Stimulated activated CD4-positive, alpha-beta T cell treated with anti-CD3 and anti-CD28 coated beads, Interleukin-1b, Interleukin-23, amount 100 ng/mL, for 48 hours (primary cell): ENCODE data around the gene PIP5K1B.

Source experiments
- DNase-seq: peaks from one replicate; pipeline ENCODE4 v3.0.0-alpha.2; 2020

The PIP5K1B gene

DNA sequence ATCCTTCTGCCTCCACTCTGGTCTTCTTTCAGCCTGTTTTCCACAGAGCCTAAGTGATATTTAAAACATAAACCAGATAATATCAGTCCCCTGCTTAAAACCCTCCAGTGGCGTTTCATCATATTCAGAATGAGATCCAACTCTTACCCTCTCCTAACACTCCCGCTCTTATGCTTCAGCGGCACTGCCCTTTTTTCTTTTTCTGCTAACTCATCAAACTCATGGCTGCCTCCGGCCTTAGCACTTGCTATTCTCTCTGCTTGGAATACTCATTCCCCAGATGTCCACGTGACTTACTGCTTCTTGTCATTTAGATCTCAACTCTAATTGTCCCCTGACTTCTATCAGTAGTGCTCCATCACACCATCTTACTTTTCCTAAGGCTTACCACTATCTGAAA lies 73.6 kb downstream of the PIP5K1B start:
- DNase-seq: no peak

DNA sequence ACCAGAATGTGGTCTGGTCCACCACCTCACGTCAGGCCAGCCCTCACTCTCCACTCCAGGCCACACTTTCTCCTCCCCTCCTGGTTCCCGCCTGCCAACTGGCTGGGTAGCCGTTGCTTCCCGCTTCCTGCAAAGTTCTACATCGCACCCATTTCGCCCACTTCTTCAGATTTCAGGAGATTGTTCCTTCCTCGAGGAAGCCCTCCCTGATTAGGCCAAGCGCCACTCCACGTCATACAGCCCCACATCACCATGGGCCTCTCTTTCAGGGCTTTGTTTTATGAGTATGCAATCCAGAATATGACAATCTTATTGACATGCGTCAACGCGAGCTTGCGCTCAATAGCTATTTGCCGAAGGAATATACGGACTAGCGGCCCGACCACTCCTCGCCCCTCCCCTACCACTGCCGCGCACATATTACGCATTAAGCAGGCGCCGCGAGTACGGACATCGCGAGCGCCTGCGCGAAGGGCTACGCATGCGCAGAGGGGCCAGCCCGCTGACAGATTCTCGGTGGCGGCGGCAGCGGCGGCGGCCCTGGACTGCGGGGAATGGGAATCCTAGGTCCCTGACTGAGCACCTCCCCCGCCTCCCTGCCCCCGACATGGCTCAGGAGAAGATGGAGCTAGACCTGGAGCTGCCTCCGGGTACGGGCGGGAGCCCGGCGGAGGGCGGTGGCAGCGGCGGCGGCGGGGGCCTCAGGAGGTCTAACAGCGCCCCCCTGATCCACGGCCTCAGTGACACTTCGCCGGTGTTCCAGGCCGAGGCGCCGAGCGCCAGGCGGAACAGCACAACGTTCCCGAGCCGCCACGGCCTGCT lies 74.7 kb downstream of the PIP5K1B start:
- DNase-seq: peak; percentile 93

GRCh38 chr9:68780380-68780712 lies 75.3 kb downstream of the PIP5K1B start:
- DNase-seq: no peak

DNA sequence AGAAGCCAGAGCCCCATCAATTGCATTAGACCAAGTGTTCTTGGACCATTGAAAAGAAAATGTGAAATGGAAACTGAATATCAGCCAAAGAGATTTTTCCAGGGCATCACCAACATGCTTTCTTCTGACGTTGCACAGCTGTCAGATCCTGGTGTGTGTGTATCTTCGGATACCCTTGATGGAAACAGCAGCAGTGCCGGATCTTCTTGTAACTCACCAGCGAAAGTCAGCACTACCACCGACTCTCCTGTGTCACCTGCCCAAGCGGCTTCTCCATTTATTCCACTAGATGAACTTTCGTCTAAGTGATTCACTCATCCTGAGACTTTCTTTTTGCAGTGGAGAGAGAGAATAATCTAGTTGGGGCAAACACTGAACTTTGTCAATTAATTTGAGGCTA lies 75.7 kb downstream of the PIP5K1B start:
- peak; percentile 18 for DNase-seq

GRCh38 chr9:68781928-68782327 lies 76.9 kb downstream of the PIP5K1B start:
- DNase-seq: no peak

- DNase-seq: no peak
These were observed 77.5 kb downstream of the PIP5K1B start for GRCh38 chr9:68782546-68782945.

DNA sequence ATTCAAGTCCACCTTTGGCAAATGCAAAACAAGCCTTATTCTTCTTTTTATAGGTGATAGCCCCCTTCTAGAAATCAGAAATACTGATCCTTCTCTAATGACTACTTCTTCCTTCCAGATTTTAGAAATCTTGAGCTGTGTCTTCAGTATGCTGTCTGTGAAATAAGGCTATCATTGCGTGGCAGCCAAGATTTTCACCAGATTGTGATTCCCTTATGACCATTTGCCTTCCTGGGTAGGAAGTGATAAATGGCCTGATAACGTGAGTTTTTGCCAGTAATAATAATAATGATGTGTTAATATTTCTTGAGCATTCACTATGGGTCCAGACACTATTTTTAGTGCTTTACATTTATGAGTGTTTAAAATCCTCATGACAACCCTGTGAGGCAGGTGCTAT lies 80.9 kb downstream of the PIP5K1B start:
- DNase-seq: no peak

DNA sequence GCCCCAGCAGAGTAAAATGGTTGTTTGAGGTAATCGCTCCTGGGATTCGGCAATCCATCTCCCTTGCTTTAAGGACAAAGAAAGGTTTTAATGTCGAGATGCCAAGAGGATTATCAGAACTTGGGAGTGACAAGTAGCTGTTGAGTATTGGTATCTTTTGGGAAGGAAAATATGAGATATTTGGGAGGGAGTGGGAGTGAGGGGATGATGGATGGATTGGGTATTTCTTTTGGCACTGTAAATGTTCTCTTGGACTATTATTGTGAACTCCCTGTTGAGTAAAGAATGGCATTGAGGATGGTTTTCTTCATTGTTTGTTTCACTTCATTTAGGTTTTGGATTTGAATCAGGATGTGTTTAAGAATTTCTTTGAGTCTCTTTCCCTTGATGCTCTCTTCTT lies 86.1 kb downstream of the PIP5K1B start:
- DNase-seq: no peak

GRCh38 chr9:68793605-68794343 lies 88.7 kb downstream of the PIP5K1B start:
- DNase-seq: no peak

DNA sequence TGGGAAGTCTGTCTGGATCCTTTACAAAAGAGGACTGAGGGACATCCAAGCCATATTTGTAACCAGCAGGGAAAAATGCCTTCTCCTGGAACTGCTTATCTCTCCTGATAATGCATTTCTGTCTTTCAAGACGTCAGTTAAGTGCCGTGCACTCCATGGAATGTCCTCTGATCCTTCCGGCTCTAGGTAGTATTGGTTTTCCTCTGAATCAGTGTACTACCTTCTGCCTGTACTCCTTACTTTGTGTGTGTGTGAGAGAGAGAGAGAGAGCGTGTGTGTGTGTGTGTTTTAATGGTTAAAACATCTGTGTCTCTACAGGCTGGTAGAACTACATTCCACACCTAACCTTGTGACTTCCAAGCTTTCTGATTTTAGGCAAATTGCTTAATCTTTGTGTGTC lies 89.9 kb downstream of the PIP5K1B start:
- DNase-seq: no peak

DNA sequence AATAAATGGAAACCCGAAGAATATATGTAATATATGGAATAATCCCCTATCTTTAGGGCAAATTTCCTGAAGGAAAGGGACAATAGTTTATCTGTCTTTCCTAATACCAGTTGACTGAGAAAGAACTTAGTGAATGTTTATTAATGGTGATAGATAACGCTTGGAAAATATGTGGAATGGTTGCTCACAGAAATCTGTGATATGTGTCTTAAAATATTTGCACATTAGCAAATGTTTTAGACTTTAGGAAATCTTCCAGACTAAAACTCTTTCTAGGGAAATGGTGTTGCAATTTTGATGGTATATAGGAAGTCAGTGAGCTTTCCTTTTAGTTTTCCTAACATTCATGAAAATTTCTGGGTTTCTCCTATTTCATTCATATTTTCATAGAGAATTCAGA lies 90.4 kb downstream of the PIP5K1B start:
- no peak for DNase-seq

DNA sequence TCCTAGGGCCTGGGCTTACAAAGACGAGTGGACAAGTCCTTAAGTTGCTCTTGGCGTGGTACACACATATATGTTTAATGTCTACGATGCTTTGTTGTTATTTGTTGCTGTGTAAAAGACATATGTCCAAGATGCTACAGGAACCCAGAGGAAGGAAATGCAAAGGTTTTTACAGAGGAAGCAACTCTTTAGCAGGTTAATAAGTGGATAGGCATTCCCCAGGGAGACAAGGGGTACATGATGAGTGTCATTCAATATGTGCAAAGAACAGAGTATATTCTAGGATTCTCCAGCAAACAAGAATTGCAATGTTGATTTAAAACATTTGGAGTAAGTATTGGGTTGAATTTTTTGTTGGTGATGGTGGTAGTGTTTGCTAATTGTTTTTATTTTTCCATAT lies 92.1 kb downstream of the PIP5K1B start:
- no peak for DNase-seq

DNA sequence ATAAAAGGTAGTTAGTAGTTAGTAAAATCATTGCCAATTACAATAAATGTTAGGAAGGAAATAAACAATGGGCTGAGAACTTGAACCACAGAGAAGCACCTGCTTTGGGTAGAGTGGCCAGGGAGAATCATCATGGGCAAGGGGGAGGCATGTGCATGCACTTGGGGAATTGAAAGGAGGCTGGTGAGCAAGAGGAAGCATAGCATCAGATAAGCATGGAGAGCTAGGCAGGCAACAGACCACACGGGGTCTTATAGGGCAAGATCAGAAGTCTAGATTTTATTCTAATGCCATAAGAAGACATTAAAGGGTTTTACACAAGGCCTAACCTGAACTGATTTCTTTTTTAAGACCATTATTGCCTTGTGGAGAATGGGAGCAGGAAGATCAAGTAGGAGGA lies 93.4 kb downstream of the PIP5K1B start:
- DNase-seq: no peak

- no peak for DNase-seq
These were observed 95.8 kb downstream of the PIP5K1B start for GRCh38 chr9:68800836-68801235.

GRCh38 chr9:68802525-68803015 lies 97.5 kb downstream of the PIP5K1B start:
- peak; percentile 62 for DNase-seq

DNA sequence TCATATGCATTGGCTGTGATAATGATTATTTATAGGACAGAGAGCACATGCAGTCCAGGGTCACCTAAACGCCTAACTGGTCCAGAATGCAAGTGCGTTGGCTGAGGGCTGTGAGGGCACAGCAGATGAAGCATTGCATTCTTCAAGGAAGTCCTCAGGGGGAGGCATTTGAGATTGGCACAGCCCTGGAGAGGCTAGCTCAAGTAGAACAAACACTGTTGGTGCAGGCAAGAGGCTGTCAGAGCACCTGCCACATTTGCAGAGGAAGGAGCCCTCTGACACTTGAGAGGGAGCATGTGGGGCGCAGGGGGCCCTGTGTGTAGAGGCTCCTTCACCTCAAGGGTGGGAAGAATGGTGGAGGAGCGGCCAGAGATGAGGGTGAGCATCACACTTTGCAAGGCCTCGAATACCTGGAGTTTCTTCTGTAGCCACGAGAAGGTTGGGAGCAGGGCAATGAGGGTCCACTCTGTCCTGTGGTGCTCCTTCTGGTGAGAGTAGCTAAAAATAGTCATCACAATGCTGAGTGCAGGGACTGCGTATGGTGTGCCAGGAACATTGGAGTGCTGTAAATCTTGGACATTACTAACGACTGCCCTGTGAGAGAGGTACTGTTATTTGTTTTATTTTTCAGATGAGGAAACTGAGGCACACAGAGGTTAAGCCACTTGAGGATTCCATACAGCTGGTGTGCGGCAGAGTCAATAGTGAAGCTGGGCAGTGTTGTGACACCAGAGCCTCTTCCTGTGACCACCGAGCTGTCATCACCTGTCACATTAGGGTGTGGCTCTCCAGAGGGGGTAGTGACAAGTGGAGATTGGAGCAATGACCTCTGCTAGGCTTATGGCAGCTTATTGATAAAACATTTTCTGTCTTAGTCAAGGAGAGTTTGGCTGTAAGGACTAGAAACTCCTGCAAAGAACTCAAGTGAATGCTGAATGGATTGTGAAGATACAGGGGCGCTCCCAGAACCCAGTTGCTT lies 100.2 kb downstream of the PIP5K1B start:
- no peak for DNase-seq

DNA sequence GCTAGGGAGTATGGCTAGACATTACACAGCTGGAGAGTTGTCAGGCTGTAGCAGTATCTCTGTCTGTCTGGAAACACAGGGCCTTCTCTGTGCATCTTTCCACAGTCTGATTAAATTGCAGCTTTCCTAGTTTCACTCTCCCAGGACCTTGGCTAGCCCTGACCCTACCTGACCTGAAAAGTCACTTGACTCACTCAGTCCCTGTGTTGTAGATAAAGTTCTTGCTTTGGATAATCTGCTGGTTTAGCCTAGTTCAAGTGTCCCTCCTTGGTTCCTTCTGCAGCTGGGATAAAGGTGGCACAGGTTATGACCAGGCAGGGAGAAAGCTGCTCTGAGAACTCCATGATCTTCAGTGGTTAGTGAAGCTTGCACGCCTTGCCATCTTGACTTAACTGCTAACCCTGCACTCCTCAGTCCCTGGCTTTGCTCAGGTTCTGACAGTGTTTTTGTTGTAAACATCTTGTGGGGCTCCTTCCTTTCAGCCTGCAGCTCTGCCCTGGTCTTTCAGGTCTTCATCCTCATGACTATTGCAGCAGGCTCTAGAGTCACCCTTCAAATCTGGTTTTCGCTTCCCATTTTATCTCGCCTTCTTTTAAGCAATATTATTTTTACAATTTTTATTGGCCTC lies 101.0 kb downstream of the PIP5K1B start:
- DNase-seq: no peak

DNA sequence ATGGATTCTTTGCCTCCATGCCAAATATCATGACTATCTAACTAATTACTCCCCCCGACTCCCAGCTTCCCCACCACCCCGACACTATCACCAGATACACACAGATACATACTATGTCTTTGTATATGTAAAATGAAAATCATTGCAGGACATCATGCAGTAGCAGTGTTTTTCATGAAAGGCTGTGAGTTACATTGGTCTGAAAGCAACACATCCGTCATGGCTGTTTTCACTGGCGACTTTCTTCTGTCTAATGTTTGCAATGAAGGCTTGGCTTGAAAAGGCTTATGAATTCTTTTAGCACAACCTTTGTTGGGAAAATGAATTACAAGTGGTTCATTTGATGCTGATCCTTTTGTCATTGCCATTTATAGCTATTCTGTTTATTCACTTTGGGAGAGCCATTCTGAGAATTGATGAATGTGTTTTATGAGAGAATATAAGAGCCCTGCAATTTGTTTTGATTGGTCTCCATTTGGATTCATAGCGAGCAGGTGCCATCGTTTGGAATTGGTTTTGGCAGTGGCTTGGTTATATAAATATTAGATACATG lies 103.4 kb downstream of the PIP5K1B start:
- DNase-seq: no peak

- DNase-seq: no peak
These were observed 112.2 kb downstream of the PIP5K1B start for GRCh38 chr9:68817079-68817875.

DNA sequence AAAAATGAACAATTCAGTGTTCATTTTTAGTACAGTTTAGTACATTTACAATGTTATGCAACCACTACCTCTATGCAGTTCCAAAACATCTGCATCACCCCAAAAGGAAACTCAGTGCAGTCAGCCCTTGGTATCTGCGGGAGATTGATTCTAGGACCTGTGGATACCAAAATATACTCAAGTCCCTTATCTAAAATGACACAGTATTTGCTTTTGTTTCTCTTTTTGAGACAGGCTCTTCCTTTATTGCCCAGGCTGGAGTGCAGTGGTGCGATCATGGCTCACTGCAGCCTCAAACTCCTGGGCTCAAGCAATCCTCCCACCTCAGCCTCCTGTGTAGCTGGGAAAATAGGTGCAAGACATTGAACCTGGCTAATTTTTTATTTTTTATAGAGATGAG lies 114.0 kb downstream of the PIP5K1B start:
- DNase-seq: no peak

DNA sequence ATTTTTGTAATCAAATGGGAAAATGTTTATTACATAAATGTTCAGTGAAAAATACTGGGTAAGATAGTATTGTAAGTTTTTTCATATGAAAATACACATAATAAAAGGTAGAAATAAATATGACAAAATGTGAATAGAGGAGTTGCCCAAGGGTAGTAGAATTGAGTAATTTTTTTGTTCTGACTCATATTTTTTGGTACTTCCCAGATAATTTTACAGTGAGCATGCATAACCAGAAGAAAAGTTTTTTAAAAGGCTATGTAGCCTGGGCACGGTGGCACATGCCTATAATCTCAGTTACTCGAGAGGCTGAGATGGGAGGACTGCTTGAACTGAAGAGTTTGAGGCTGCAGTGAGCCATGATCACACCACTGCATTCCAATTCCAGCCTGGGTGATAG lies 116.9 kb downstream of the PIP5K1B start:
- no peak for DNase-seq
